RWPE1 (cell line): ENCODE data around the gene GJC2.
A peak's percentile ranks its signal among the peaks of the same experiment; 100 is the strongest.

Source experiments
- CTCF ChIA-PET: fragments of 350-600 bp; sonication (Branson Sonifier 250); formaldehyde crosslinking; extraction: SDS; loops from one replicate; lab custom pipeline; 2021; lab: Yijun Ruan, JAX
- POLR2A ChIA-PET: fragments of 400-600 bp; formaldehyde crosslinking; extraction: SDS; loops from one replicate; lab custom pipeline; 2020; ENCODE audit warnings: antibody characterized with exemption; ENCODE audit not compliant: low non-redundant PET; lab: Yijun Ruan, JAX
- DNase-seq: peaks from one replicate; pipeline ENCODE4 v3.0.0; 2012; ENCODE audit warnings: low spot score
- H3K27ac ChIP-seq: fragments of 450-650 bp; 2 replicates; pipeline ENCODE4 v1.5.1; 2017
- CTCF ChIP-seq: fragments of 450-650 bp; conservative IDR thresholded peaks from 2 replicates; pipeline ENCODE4 v1.5.1; 2017; ENCODE audit warnings: low read depth, mild to moderate bottlenecking

Gene GJC2

GRCh38 chr1:228156941-228157728 lies 7.4 kb downstream of the GJC2 start:
- TF ChIP-seq CTCF = no peak
- POLR2A ChIA-PET = interaction anchor here (1.2 kb wide), 1 partner anchor 8 kb away, joined by 5 read pairs; no protein-coding TSS in a partner anchor
- H3K27ac ChIP-seq = peak overlapping the region; percentile 100
- CTCF ChIA-PET = interaction anchor here (0.7 to 1.9 kb wide), 2 partner anchors 8 to 119 kb away, joined by 3 to 6 read pairs; partner anchors contain the start of gene IBA57
- no peak for DNase-seq

GRCh38 chr1:228157729-228158126 lies 8.0 kb downstream of the GJC2 start:
- no peak for TF ChIP-seq CTCF
- no peak for DNase-seq
- ChIA-PET CTCF (interaction anchor here (0.7 to 1.9 kb wide), 2 partner anchors 8 to 119 kb away, joined by 3 to 6 read pairs; partner anchors contain the start of gene IBA57), POLR2A (no interaction called here)
- peak overlapping the region; percentile 100 for H3K27ac ChIP-seq

GRCh38 chr1:228158151-228159007 lies 8.6 kb downstream of the GJC2 start:
- peak overlapping the region; percentile 100 for H3K27ac ChIP-seq
- ChIA-PET CTCF (no interaction called here), POLR2A (no interaction called here)
- TF ChIP-seq CTCF = no peak
- no peak for DNase-seq

GRCh38 chr1:228159008-228159665 lies 9.4 kb downstream of the GJC2 start:
- TF ChIP-seq CTCF = no peak
- CTCF ChIA-PET = no interaction called here

GRCh38 chr1:228160201-228160761 lies 10.6 kb downstream of the GJC2 start:
- DNase-seq = no peak
- CTCF ChIA-PET = no interaction called here
- no peak for TF ChIP-seq CTCF
- POLR2A ChIA-PET = interaction anchor here (1.2 kb wide), 1 partner anchor 9 kb away, joined by 3 read pairs; no protein-coding TSS in a partner anchor
- peak overlapping the region; percentile 100 for H3K27ac ChIP-seq

More at GRCh38 chr1:228159008-228159665, 9.4 kb downstream of the GJC2 start:
- no peak for DNase-seq
- POLR2A ChIA-PET = no interaction called here
- H3K27ac ChIP-seq = peak overlapping the region; percentile 100
